ENCODE results near the gene IFT88.

Gene IFT88

GRCh38 chr13:20566898-20567874 lies at the start of gene IFT88:
TSS of gene IFT88 (plus strand) at chr13:20567157. CDS start at chr13:20574386, 7,229 bp downstream.
- peak; percentile 49 for DNase-seq

- DNase-seq, result no peak
These were observed 48.3 kb upstream of the IFT88 start for GRCh38 chr13:20518660-20519100.

GRCh38 chr13:20519875-20520274 lies 47.1 kb upstream of the IFT88 start:
- no peak for DNase-seq

GRCh38 chr13:20521364-20522115 lies 45.4 kb upstream of the IFT88 start:
- DNase-seq, result no peak

GRCh38 chr13:20525144-20525600 lies 41.8 kb upstream of the IFT88 start:
- DNase-seq, result peak; percentile 10

DNA sequence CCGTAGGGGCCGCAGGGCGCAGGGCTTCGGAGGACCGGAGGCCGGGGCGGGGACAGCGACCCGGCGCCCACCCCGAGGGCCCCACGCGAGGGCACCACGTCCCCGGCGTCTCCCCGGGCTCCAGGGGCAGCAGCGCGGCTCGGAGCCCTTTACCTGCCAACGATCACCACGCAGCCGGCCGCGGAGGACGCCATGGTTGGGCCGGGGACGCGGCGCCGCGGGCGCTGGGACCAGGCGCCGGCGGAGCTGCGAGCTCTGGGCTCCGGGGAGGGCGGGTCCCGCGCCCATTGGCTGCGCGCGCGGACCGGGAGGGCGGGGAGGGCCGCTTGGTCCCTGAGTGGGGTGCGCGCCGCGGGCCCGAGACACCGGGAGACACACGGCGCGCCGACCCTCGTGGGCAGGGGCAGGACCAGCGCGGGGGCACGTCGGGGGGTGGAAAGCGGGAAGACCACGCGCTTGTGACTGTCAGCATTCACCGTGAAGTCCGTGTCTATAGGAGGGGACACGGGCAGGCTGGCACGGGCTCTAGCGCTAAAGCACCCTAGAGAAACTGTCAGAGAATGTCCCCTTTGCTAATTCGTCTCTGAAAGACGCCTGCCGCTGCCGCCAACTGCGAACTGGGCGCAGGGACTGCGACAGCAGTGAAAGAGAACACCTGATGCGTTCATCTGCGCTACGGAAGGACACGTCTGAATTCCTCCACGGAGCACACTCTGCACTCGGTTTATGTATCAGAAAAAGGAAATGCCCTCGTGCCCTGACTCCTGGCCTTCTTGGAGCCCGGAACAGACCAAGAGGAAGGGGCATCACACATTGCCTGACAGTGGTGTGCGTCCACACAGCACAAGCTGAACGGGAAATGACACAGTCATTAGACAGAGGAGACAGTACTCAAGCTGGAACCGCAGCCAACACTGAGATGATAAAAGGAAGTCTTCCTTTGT lies 41.1 kb upstream of the IFT88 start, which contains the start of gene CRYL1:
CRYL1 (minus strand) TSS at position 257 of the 944 bp plus-strand sequence; CDS start at position 194, 63 bp downstream.
- DNase-seq, result no peak

- peak; percentile 1 for DNase-seq
These were observed 40.3 kb upstream of the IFT88 start for GRCh38 chr13:20526664-20527063.

GRCh38 chr13:20528452-20528851 lies 38.5 kb upstream of the IFT88 start:
- no peak for DNase-seq

- DNase-seq, result no peak
These were observed 32.8 kb upstream of the IFT88 start for GRCh38 chr13:20534038-20534608.

DNA sequence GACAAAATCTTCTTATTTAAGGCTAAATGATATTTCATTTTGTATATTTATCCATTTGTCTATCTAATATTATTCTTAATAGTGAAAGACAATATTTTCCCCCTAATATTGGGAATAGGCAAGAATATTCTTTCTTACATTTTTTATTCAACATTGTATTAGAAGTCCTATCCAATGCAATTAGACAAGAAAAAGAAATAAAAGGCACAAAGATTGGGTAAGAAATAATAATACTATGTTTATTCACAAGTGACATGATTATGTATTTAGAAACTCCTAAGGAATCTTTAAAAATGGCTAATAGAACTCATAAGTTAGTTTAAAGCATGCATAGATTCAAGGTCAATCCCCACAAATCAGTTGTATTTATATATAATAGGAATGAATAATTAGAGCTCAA lies 30.0 kb upstream of the IFT88 start:
- DNase-seq, result no peak

DNA sequence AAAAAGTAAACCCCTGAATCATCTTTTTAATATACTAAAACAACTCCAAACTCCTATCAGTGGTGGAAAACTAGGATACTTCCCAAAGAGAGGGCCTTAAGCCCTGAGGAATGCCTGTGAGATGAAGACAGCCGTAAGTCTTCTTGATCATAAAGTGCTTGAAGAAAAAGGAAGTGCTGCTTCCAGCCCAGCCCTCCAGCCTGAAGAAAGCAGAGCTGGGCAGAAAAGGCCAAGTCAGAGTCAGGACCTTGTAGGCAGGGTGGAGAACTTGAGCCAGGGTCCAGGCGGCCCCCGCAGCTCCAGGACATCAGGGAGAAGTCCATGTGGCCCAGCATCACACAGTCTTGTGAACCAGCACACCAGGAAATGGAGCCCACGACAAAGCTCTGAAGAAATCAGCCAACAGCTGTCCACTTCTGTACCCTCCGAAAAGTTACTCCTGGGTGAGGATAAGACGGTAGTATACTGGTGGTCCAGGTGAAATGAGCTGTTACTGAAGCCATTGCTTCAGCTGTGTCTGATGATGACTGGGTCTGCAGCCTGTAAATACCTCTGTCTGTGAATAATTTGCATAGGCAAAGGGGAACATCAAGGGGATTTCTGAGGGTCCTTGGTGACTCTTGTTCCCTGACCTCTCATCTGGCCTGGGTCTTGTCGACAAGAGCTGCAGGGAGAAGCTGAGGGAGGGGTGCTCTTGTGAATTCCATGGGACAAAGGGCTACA lies 22.6 kb upstream of the IFT88 start:
- no peak for DNase-seq

DNA sequence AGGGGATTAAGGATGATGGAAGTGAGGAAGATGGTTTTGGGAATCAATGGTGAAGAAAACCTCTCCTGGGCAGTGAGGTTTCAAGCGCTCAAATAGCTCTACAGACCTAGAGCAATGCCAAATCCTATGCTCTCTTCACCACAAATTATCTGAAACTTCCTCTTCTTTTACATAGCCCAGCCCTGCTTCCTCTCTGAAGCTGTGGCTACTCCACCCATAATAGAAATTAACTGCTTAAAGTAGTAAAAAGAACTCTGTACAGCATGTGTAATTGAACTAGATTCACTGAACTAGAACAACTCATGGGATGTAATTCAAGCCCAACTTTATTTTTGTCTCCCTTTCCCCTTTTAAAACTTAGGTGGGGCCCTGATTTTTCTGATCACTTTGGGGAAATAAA lies 20.4 kb upstream of the IFT88 start:
- DNase-seq, result no peak

- DNase-seq, result no peak
These were observed 19.5 kb upstream of the IFT88 start for GRCh38 chr13:20547479-20547908.

DNA sequence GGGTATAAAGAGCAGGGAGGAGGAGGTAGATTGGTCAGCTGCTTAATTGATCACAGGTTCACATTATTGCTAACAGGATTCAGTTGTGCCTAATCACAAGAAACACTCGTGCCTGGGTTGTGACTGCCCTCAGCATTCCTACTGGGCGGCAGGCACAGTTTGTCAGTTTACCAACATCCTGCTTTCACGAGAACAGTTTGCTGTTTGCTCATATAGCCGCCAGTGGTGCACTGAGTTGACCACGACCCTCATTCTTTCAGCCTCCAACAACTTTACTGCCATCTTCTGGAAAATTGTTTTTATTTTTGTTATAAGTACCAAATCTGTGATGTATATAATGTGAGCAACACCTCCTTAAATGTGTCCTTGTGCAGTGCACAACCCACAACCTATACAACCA lies 16.2 kb upstream of the IFT88 start:
- no peak for DNase-seq

GRCh38 chr13:20553311-20553710 lies 13.6 kb upstream of the IFT88 start:
- no peak for DNase-seq

DNA sequence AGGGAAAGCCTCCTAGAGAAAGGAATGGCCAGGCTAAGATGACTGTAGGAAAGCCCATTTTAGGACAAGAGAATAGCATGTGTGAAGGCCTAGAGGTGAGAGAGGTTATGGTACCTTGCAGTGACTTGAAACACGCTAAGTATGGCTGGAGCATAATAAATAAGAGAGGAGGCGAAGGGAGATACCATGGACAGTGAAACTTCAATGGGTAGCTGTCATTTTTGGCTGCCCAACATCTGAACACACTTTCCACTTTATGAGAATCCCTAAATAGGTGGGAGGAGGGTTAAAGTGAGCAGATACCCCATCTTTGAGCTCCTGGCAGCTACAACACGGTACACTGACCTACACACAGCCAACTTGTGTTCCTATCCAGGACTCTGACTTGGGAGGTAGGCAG lies 8.0 kb upstream of the IFT88 start:
- no peak for DNase-seq

GRCh38 chr13:20559659-20560356 lies 7.1 kb upstream of the IFT88 start:
- DNase-seq, result no peak

DNA sequence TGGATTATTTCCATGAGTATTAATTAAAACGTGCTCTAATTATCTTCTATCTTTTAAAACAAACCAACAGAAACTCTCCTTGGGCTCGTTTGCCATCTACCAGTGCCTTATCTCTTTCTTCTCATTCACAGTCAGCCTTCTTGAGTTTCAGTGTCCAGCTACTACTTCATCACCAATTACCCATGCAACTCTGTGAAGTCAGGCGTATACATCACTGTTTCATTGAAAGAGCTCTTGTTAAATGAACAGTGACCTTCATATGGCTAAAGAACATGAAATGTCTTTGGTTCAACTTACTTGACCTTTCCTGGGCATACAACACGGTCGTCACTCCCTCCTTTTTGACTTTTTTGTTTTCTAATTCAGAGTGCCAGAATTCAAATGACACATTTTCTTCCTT lies 5.2 kb upstream of the IFT88 start:
- no peak for DNase-seq

DNA sequence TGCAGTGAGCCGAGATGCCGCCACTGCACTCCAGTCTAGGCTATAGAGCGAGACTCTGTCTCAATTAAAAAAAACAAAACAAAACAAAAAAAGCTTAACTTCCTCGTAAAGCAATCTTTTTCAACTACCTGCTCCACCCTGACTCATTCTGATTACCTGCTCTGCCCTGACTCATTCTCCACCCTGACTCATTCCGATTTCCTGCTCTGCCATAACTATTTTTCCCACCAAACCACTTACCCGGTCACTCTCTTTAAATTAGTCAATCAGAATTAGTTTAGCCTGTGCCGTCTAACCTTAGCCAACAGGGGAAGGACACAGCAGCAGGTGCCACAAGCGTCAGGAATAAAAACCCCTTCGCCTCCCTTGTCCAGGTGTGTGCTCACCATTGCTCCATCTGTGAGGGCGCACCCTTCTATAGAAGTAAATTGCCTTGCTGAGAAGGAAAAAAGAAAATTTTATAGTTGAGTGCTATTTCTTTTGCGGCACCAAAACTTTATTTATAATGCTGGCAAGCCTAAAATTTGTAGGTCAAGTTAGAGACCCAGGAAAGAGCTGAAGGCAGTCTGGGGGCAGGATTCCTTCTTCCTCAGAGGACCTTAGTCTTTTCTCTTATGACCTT lies 1.7 kb upstream of the IFT88 start:
- no peak for DNase-seq

- DNase-seq, result no peak
These were observed 474 bp upstream of the IFT88 start for GRCh38 chr13:20566468-20566897.
